GM19467 (cell line): ENCODE measurements around the gene PLA2G6.

Source experiments
- ATAC-seq: cut with Tn5 transposase; IDR thresholded peaks from one replicate; pipeline ENCODE4 v1.9.1; 2021; ENCODE audit warnings: mild to moderate bottlenecking, moderate library complexity; ENCODE audit not compliant: unreplicated experiment

PLA2G6 gene

GRCh38 chr22:38074181-38075104, 107.2 kb downstream of the PLA2G6 start:
- ATAC-seq: no peak

GRCh38 chr22:38073150-38074130, 108.2 kb downstream of the PLA2G6 start:
- ATAC-seq: no peak

- no peak for ATAC-seq
Observed at GRCh38 chr22:38072322-38073149, 109.1 kb downstream of the PLA2G6 start.

GRCh38 chr22:38071421-38072321, 110.0 kb downstream of the PLA2G6 start:
- no peak for ATAC-seq

GRCh38 chr22:38070250-38070921, 111.2 kb downstream of the PLA2G6 start:
- no peak for ATAC-seq

- no peak for ATAC-seq
Observed at GRCh38 chr22:38069372-38070249, 112.0 kb downstream of the PLA2G6 start.

- ATAC-seq: no peak
Observed at GRCh38 chr22:38068641-38069371, 112.8 kb downstream of the PLA2G6 start.

- no peak for ATAC-seq
Observed at GRCh38 chr22:38067761-38068360, 113.8 kb downstream of the PLA2G6 start.

- no peak for ATAC-seq
Observed at GRCh38 chr22:38067028-38067415, 114.6 kb downstream of the PLA2G6 start.

- no peak for ATAC-seq
Observed at GRCh38 chr22:38066381-38067027, 115.1 kb downstream of the PLA2G6 start.

GRCh38 chr22:38065539-38065938, 116.1 kb downstream of the PLA2G6 start:
- ATAC-seq: no peak

- ATAC-seq: no peak
Observed at GRCh38 chr22:38062791-38063190, 118.8 kb downstream of the PLA2G6 start.
